ENCODE measurements around the gene CYP2C19. TPM values are rescaled to one million over a fixed set of nuclear protein-coding genes. Genes with fewer than 3 reads are reported as not detected.

CYP2C19 gene
- total RNA-seq, 1 experiment from 2014 or later, result not detected

Other genes with a start within 250 kb of the CYP2C19 start
- gene HELLS, start 216.9 kb upstream of the CYP2C19 start, total RNA-seq (2014; rRNA removed; shearing (Covaris generic)), result 93.6 and 114 TPM in 2 replicates
- gene CYP2C18, start 79.0 kb upstream of the CYP2C19 start, total RNA-seq (2014; rRNA removed; shearing (Covaris generic)), result not detected in 2 replicates
- gene CYP2C9, start 176.0 kb downstream of the CYP2C19 start, total RNA-seq (2014; rRNA removed; shearing (Covaris generic)), result not detected in 2 replicates

Data from SJCRH30 (cell line).